GM12801 (cell line): ENCODE measurements around the gene FBXL4.

Source experiments
- CTCF ChIP-seq: IDR thresholded peaks from one replicate; pipeline ENCODE4 v1.5.1; 2011; ENCODE audit warnings: control low read depth; ENCODE audit not compliant: insufficient read length; ENCODE audit errors: extremely low read depth

The FBXL4 gene

GRCh38 chr6:98909236-98909635 lies 38.5 kb downstream of the FBXL4 start:
- TF ChIP-seq CTCF: no peak

- no peak for TF ChIP-seq CTCF
Measured at GRCh38 chr6:98905759-98906158, 42.0 kb downstream of the FBXL4 start.

GRCh38 chr6:98904096-98904495 lies 43.6 kb downstream of the FBXL4 start:
- TF ChIP-seq CTCF: no peak

- no peak for TF ChIP-seq CTCF
Measured at GRCh38 chr6:98900706-98901105, 47.0 kb downstream of the FBXL4 start.

GRCh38 chr6:98894810-98895209 lies 52.9 kb downstream of the FBXL4 start:
- TF ChIP-seq CTCF: no peak

GRCh38 chr6:98887650-98888049 lies 60.1 kb downstream of the FBXL4 start:
- no peak for TF ChIP-seq CTCF

- TF ChIP-seq CTCF: no peak
Measured at GRCh38 chr6:98885330-98885729, 62.4 kb downstream of the FBXL4 start.

- no peak for TF ChIP-seq CTCF
Measured at GRCh38 chr6:98880486-98880885, 67.3 kb downstream of the FBXL4 start.
